Epithelial cell of proximal tubule (primary cell): ENCODE data around the gene AQP12B. TPM values are rescaled to one million over a fixed set of nuclear protein-coding genes. Genes with fewer than 3 reads are reported as not detected.

ENCODE experiments used
- DNase-seq: peaks from one replicate; pipeline ENCODE4 v3.0.0-alpha.2; 2011; ENCODE audit warnings: low read depth
- H3K4me3 ChIP-seq: 2 replicates; pipeline ENCODE4 v1.5.1; 2011; ENCODE audit warnings: low read depth, mild to moderate bottlenecking, low read length
- CTCF ChIP-seq: conservative IDR thresholded peaks from 2 replicates; pipeline ENCODE4 v1.5.1; 2012; ENCODE audit warnings: low read depth, mild to moderate bottlenecking, low read length
- total RNA-seq: library from RNA; depleted of rRNA; stranded (reverse); fragments of >200 nt; gene quantifications from 2 replicates; pipeline ENCODE4 v1.2.3, GENCODE V29; 2015

The AQP12B gene
- total RNA-seq, 1 donor from 2014 or later: not detected

GRCh38 chr2:240637901-240638345 lies 44.8 kb downstream of the AQP12B start:
- no peak for DNase-seq
- TF ChIP-seq CTCF: no peak
- H3K4me3 ChIP-seq: no peak overlapping the region

- no peak overlapping the region for H3K4me3 ChIP-seq
- no peak for DNase-seq
- no peak for TF ChIP-seq CTCF
These were observed 45.4 kb downstream of the AQP12B start for GRCh38 chr2:240637116-240637900.

GRCh38 chr2:240636563-240637115 lies 46.0 kb downstream of the AQP12B start:
- TF ChIP-seq CTCF: no peak
- no peak overlapping the region for H3K4me3 ChIP-seq
- no peak for DNase-seq

GRCh38 chr2:240635998-240636547 lies 46.6 kb downstream of the AQP12B start:
- no peak overlapping the region for H3K4me3 ChIP-seq
- no peak for TF ChIP-seq CTCF
- DNase-seq: no peak

GRCh38 chr2:240635121-240635997 lies 47.3 kb downstream of the AQP12B start:
- TF ChIP-seq CTCF: no peak
- no peak for DNase-seq
- no peak overlapping the region for H3K4me3 ChIP-seq

GRCh38 chr2:240632306-240632721 lies 50.4 kb downstream of the AQP12B start:
- no peak overlapping the region for H3K4me3 ChIP-seq
- no peak for DNase-seq
- no peak for TF ChIP-seq CTCF
